SU-DHL-6 (cell line): ENCODE results near the gene SYT7.
A peak's percentile ranks its signal among the peaks of the same experiment; 100 is the strongest.

Experiments used
- H2AFZ ChIP-seq: fragments of 200-600 bp; sonication (generic); 2 replicates; pipeline ENCODE4 v1.6.1; 2014; ENCODE audit warnings: low read depth, mild to moderate bottlenecking, moderate library complexity, mixed read lengths, antibody characterized with exemption, low read length; ENCODE audit not compliant: severe bottlenecking
- H3F3A ChIP-seq: fragments of 200-600 bp; shearing (Covaris generic); 2 replicates; pipeline ENCODE4 v1.6.0; 2016; ENCODE audit warnings: antibody characterized with exemption, mild to moderate bottlenecking; ENCODE audit not compliant: insufficient read depth
- H3K27ac ChIP-seq: fragments of 200-600 bp; sonication (generic); 2 replicates; pipeline ENCODE4 v1.5.1; 2016; ENCODE audit warnings: low read depth, mild to moderate bottlenecking, low read length, moderate library complexity, mixed read lengths
- H3K27me3 ChIP-seq: fragments of 200-600 bp; sonication (generic), shearing (Covaris generic); 2 replicates; pipeline ENCODE4 v1.6.0; 2014; ENCODE audit warnings: mild to moderate bottlenecking, low read length
- H3K36me3 ChIP-seq: fragments of 200-600 bp; sonication (generic); 2 replicates; pipeline ENCODE4 v1.6.1; 2014; ENCODE audit warnings: mild to moderate bottlenecking, low read length, mixed read lengths
- H3K4me2 ChIP-seq: fragments of 300-600, 200-600 bp; shearing (Covaris generic), sonication (generic); 2 replicates; pipeline ENCODE4 v1.6.0; 2014; ENCODE audit warnings: low read length, low read depth, mild to moderate bottlenecking; ENCODE audit not compliant: poor library complexity, severe bottlenecking
- H3K4me3 ChIP-seq: fragments of 200-600 bp; sonication (generic); 2 replicates; pipeline ENCODE4 v1.5.1; 2014; ENCODE audit warnings: antibody characterized with exemption, low read length, mild to moderate bottlenecking, mixed read lengths; ENCODE audit not compliant: insufficient read depth, poor library complexity, severe bottlenecking
- H3K79me2 ChIP-seq: fragments of 200-600 bp; sonication (generic); 2 replicates; pipeline ENCODE4 v1.6.1; 2014; ENCODE audit warnings: mild to moderate bottlenecking, low read length, moderate library complexity; ENCODE audit not compliant: insufficient read depth
- H3K9ac ChIP-seq: fragments of 200-600 bp; sonication (generic); 2 replicates; pipeline ENCODE4 v1.7.0; 2014; ENCODE audit warnings: mild to moderate bottlenecking, low read length
- H3K9me2 ChIP-seq: fragments of 200-600 bp; sonication (generic); replicated peaks from 2 replicates; pipeline ENCODE4 v1.6.1; 2014; ENCODE audit warnings: low read length; ENCODE audit not compliant: insufficient read depth
- H3K9me3 ChIP-seq: fragments of 200-600 bp; sonication (generic); 2 replicates; pipeline ENCODE4 v1.6.1; 2014; ENCODE audit warnings: low read length, mixed read lengths; ENCODE audit not compliant: insufficient read depth
- H4K20me1 ChIP-seq: fragments of 200-600 bp; sonication (generic); 2 replicates; pipeline ENCODE4 v1.6.1; 2014; ENCODE audit warnings: low read depth, mild to moderate bottlenecking, antibody characterized with exemption, low read length, moderate library complexity, mixed read lengths
- CTCF ChIP-seq: fragments of 200-600 bp; sonication (generic); IDR thresholded peaks from one replicate; pipeline ENCODE4 v1.5.1; 2017; ENCODE audit warnings: antibody characterized with exemption, mild to moderate bottlenecking, low read length, moderate library complexity; ENCODE audit not compliant: insufficient read depth, poor library complexity, severe bottlenecking
- EZH2phosphoT487 ChIP-seq: fragments of 200-600 bp; sonication (generic), shearing (Covaris generic); conservative IDR thresholded peaks from 2 replicates; pipeline ENCODE4 v1.6.1; 2018; ENCODE audit warnings: mild to moderate bottlenecking, antibody characterized with exemption, low read length, moderate library complexity, mixed read lengths

SYT7 gene

GRCh38 chr11:61628662-61628970 lies 47.7 kb upstream of the SYT7 start:
- no peak overlapping the region for H3K27ac ChIP-seq
- no peaks in the 10 kb centered on the region for H3K27me3 ChIP-seq
- TF ChIP-seq EZH2phosphoT487, result no peak
- no peak for TF ChIP-seq CTCF
- H3K4me3 ChIP-seq, result no peak overlapping the region
- H3K9me2 ChIP-seq, result no peaks in the 10 kb centered on the region
- H3K36me3 ChIP-seq, result no peaks in the 10 kb centered on the region
- no peak overlapping the region for H2AFZ ChIP-seq
- H3K9me3 ChIP-seq, result no peaks in the 10 kb centered on the region
- no peak overlapping the region for H3K9ac ChIP-seq
- no peaks in the 10 kb centered on the region for H3K79me2 ChIP-seq
- no peaks in the 10 kb centered on the region for H3F3A ChIP-seq
- no peak overlapping the region for H3K4me2 ChIP-seq
- H4K20me1 ChIP-seq, result no peaks in the 10 kb centered on the region

GRCh38 chr11:61627850-61628661 lies 47.2 kb upstream of the SYT7 start:
- TF ChIP-seq EZH2phosphoT487 (no peak), CTCF (peak; percentile 55)
- Histone ChIP-seq H3K9me2 (no peaks in the 10 kb centered on the region), H3K36me3 (no peaks in the 10 kb centered on the region), H2AFZ (no peak overlapping the region), H3K9ac (no peak overlapping the region), H4K20me1 (no peaks in the 10 kb centered on the region), H3K27me3 (no peaks in the 10 kb centered on the region), H3K27ac (no peak overlapping the region), H3K9me3 (no peaks in the 10 kb centered on the region), H3F3A (no peaks in the 10 kb centered on the region), H3K4me2 (no peak overlapping the region), H3K4me3 (no peak overlapping the region), H3K79me2 (no peaks in the 10 kb centered on the region)

- H2AFZ ChIP-seq, result no peak overlapping the region
- no peaks in the 10 kb centered on the region for H3F3A ChIP-seq
- H3K9me2 ChIP-seq, result no peaks in the 10 kb centered on the region
- no peak overlapping the region for H3K9ac ChIP-seq
- H3K79me2 ChIP-seq, result no peaks in the 10 kb centered on the region
- no peak overlapping the region for H3K4me3 ChIP-seq
- no peaks in the 10 kb centered on the region for H3K27me3 ChIP-seq
- H3K4me2 ChIP-seq, result no peak overlapping the region
- no peak for TF ChIP-seq EZH2phosphoT487
- no peak for TF ChIP-seq CTCF
- H4K20me1 ChIP-seq, result no peaks in the 10 kb centered on the region
- H3K36me3 ChIP-seq, result no peaks in the 10 kb centered on the region
- no peak overlapping the region for H3K27ac ChIP-seq
- H3K9me3 ChIP-seq, result no peaks in the 10 kb centered on the region
Measured at GRCh38 chr11:61626580-61627380, 45.9 kb upstream of the SYT7 start.
